ENCODE data around the gene FIBCD1. TPM values are rescaled to one million over a fixed set of nuclear protein-coding genes. Genes with fewer than 3 reads are reported as not detected.

Gene FIBCD1
- total and polyA plus RNA-seq, 7 experiments from 2014 or later: not detected

- CTCF ChIA-PET: no interaction called here
- no peaks in the 10 kb centered on the region for H3K9me3 ChIP-seq (ENCODE audit: control insufficient read depth in 2 of 3, low read length in 3 of 3)
- no peak overlapping the region for H3K4me3 ChIP-seq (ENCODE audit: low read length)
- Mint-ChIP-seq H3K36me3 (peaks cover 0 to 21% (median 2%) of the 10 kb centered on the region in 5 donors), H3K27ac (no peak overlapping the region), H3K9me3 (no peaks in the 10 kb centered on the region), H3K4me3 (no peak overlapping the region), H3K27me3 (no peaks in the 10 kb centered on the region), H3K4me1 (peaks cover 0 to 4% (median 0%) of the 10 kb centered on the region in 7 donors)
- POLR2A ChIA-PET: no interaction called here
- H3K27me3 ChIP-seq (ENCODE audit: control insufficient read depth in 2 of 2, insufficient read depth in 2 of 2, low read length in 2 of 2): no peaks in the 10 kb centered on the region
- no peak overlapping the region for H3K27ac ChIP-seq (ENCODE audit: low read depth, low read length)
- DNase-seq (no peak), ATAC-seq (no peak)
- no peaks in the 10 kb centered on the region for H3K4me1 ChIP-seq (ENCODE audit: control insufficient read depth in 2 of 2, insufficient read depth in 2 of 2, low read length in 2 of 2)
- intact Hi-C loops (cut with micrococcal nuclease): no loop called here
- H3K36me3 ChIP-seq (ENCODE audit: control insufficient read depth in 2 of 3, insufficient read depth in 3 of 3, low read length in 3 of 3): peaks cover 0 to 32% (median 0%) of the 10 kb centered on the region in 3 experiments
Observed at GRCh38 chr9:130856474-130856873, 82.6 kb downstream of the FIBCD1 start.

- no peak for DNase-seq
- ATAC-seq: no peak
- H3K27me3 ChIP-seq (ENCODE audit: control insufficient read depth in 2 of 2, insufficient read depth in 2 of 2, low read length in 2 of 2): no peaks in the 10 kb centered on the region
- no peaks in the 10 kb centered on the region for H3K9me3 ChIP-seq (ENCODE audit: control insufficient read depth in 2 of 3, low read length in 3 of 3)
- H3K4me1 ChIP-seq (ENCODE audit: control insufficient read depth in 2 of 2, insufficient read depth in 2 of 2, low read length in 2 of 2): no peaks in the 10 kb centered on the region
- intact Hi-C loops (cut with micrococcal nuclease): no loop called here
- H3K9me3 Mint-ChIP-seq: no peaks in the 10 kb centered on the region
- H3K36me3 Mint-ChIP-seq: peaks cover 0 to 18% (median 2%) of the 10 kb centered on the region in 5 donors
- no peak overlapping the region for H3K27ac ChIP-seq (ENCODE audit: low read depth, low read length)
- POLR2A ChIA-PET: no interaction called here
- no peaks in the 10 kb centered on the region for H3K27me3 Mint-ChIP-seq
- no peak overlapping the region for H3K4me3 Mint-ChIP-seq
- H3K4me1 Mint-ChIP-seq: peaks cover 0 to 6% (median 3%) of the 10 kb centered on the region in 7 donors
- peaks cover 0 to 24% (median 0%) of the 10 kb centered on the region in 3 experiments for H3K36me3 ChIP-seq (ENCODE audit: control insufficient read depth in 2 of 3, insufficient read depth in 3 of 3, low read length in 3 of 3)
- H3K4me3 ChIP-seq (ENCODE audit: low read length): no peak overlapping the region
- no peak overlapping the region for H3K27ac Mint-ChIP-seq
- CTCF ChIA-PET: interaction anchor here (1.6 kb wide), 1 partner anchor 9 kb away, joined by 3 read pairs; no protein-coding TSS in a partner anchor
Observed at GRCh38 chr9:130854835-130855234, 84.2 kb downstream of the FIBCD1 start.

- no peaks in the 10 kb centered on the region for H3K27me3 Mint-ChIP-seq
- ChIA-PET POLR2A (no interaction called here), CTCF (interaction anchor here (1.6 kb wide), 1 partner anchor 10 kb away, joined by 3 read pairs; no protein-coding TSS in a partner anchor)
- H3K4me1 Mint-ChIP-seq: peaks cover 0 to 6% (median 4%) of the 10 kb centered on the region in 7 donors
- H3K4me3 ChIP-seq (ENCODE audit: low read length): no peak overlapping the region
- no peak for DNase-seq
- H3K9me3 ChIP-seq (ENCODE audit: control insufficient read depth in 2 of 3, low read length in 3 of 3): no peaks in the 10 kb centered on the region
- no peaks in the 10 kb centered on the region for H3K27me3 ChIP-seq (ENCODE audit: control insufficient read depth in 2 of 2, insufficient read depth in 2 of 2, low read length in 2 of 2)
- H3K36me3 Mint-ChIP-seq: peaks cover 0 to 18% (median 2%) of the 10 kb centered on the region in 5 donors
- intact Hi-C loops (cut with micrococcal nuclease): no loop called here
- peaks cover 0 to 24% (median 0%) of the 10 kb centered on the region in 3 experiments for H3K36me3 ChIP-seq (ENCODE audit: control insufficient read depth in 2 of 3, insufficient read depth in 3 of 3, low read length in 3 of 3)
- no peak for ATAC-seq
- no peak overlapping the region for H3K27ac Mint-ChIP-seq
- no peak overlapping the region for H3K27ac ChIP-seq (ENCODE audit: low read depth, low read length)
- H3K9me3 Mint-ChIP-seq: no peaks in the 10 kb centered on the region
- no peak overlapping the region for H3K4me3 Mint-ChIP-seq
- H3K4me1 ChIP-seq (ENCODE audit: control insufficient read depth in 2 of 2, insufficient read depth in 2 of 2, low read length in 2 of 2): no peaks in the 10 kb centered on the region
Observed at GRCh38 chr9:130854092-130854491, 85.0 kb downstream of the FIBCD1 start.

- no peak overlapping the region for H3K27ac ChIP-seq (ENCODE audit: low read depth, low read length)
Observed at GRCh38 chr9:130852801-130853200, 86.2 kb downstream of the FIBCD1 start.

More at GRCh38 chr9:130852801-130853200, 86.2 kb downstream of the FIBCD1 start:
- Mint-ChIP-seq H3K27me3 (no peaks in the 10 kb centered on the region), H3K4me1 (peaks cover 0 to 6% (median 5%) of the 10 kb centered on the region in 7 donors), H3K27ac (no peak overlapping the region), H3K36me3 (peaks cover 0 to 18% (median 2%) of the 10 kb centered on the region in 5 donors), H3K9me3 (no peaks in the 10 kb centered on the region), H3K4me3 (no peak overlapping the region)
- POLR2A ChIA-PET: no interaction called here
- ATAC-seq (no peak), DNase-seq (no peak)
- Histone ChIP-seq H3K27me3 (ENCODE audit: control insufficient read depth in 2 of 2, insufficient read depth in 2 of 2, low read length in 2 of 2) (no peaks in the 10 kb centered on the region), H3K9me3 (ENCODE audit: control insufficient read depth in 2 of 3, low read length in 3 of 3) (no peaks in the 10 kb centered on the region), H3K4me1 (ENCODE audit: control insufficient read depth in 2 of 2, insufficient read depth in 2 of 2, low read length in 2 of 2) (no peaks in the 10 kb centered on the region), H3K4me3 (ENCODE audit: low read length) (no peak overlapping the region), H3K36me3 (ENCODE audit: control insufficient read depth in 2 of 3, insufficient read depth in 3 of 3, low read length in 3 of 3) (peaks cover 0 to 24% (median 0%) of the 10 kb centered on the region in 3 experiments)
- CTCF ChIA-PET: interaction anchor here (0.7 kb wide), 1 partner anchor 17 kb away, joined by 3 read pairs; no protein-coding TSS in a partner anchor
- intact Hi-C loops (cut with micrococcal nuclease): no loop called here

Other genes with a start within 250 kb of the FIBCD1 start
- 10 to 100 TPM; 44.2 to 60.7 (median 59.5) TPM for gene EXOSC2, start 245.5 kb downstream of the FIBCD1 start, total RNA-seq
- 10 to 100 TPM; 31.4 to 39.9 TPM for gene EXOSC2, start 245.5 kb downstream of the FIBCD1 start, polyA plus RNA-seq
- 10 to 100 TPM; 32.1 to 41.0 (median 39.5) TPM for gene ABL1, start 104.0 kb downstream of the FIBCD1 start, total RNA-seq
- gene ABL1, start 104.0 kb downstream of the FIBCD1 start, polyA plus RNA-seq: 10 to 100 TPM in 1 of 2 donors, 1 to 10 TPM in 1; 8.4 to 15.8 TPM
- gene QRFP, start 42.4 kb downstream of the FIBCD1 start, total RNA-seq: not detected
- not detected for gene QRFP, start 42.4 kb downstream of the FIBCD1 start, polyA plus RNA-seq
- gene LAMC3, start 69.9 kb upstream of the FIBCD1 start, total RNA-seq: 1 to 10 TPM in 4 of 5 experiments, under 1 TPM in 1; 0.07 to 9.2 (median 3.5) TPM
- under 1 TPM; 0.07 to 0.09 TPM for gene LAMC3, start 69.9 kb upstream of the FIBCD1 start, polyA plus RNA-seq
- under 1 TPM in 4 of 5 experiments, not detected in 1; 0.17 to 0.44 (median 0.29) TPM for gene AIF1L, start 157.3 kb upstream of the FIBCD1 start, total RNA-seq
- gene AIF1L, start 157.3 kb upstream of the FIBCD1 start, polyA plus RNA-seq: under 1 TPM; 0.10 to 0.22 TPM
- 100 to 1,000 TPM in 2 of 5 experiments, 10 to 100 TPM in 3; 74.9 to 116 (median 82.6) TPM for gene NUP214, start 186.3 kb upstream of the FIBCD1 start, total RNA-seq
- 10 to 100 TPM; 18.2 to 39.7 TPM for gene NUP214, start 186.3 kb upstream of the FIBCD1 start, polyA plus RNA-seq

Data from naive thymus-derived CD4-positive, alpha-beta T cell (primary cell).